DMS53 (cell line): ENCODE measurements around the gene RFX1.
"Not testable (repeated sequence)": the region's sequence is repeated elsewhere in the genome, so short reads cannot be mapped to it uniquely, and the experiment has no call there.

Source experiments
- DNase-seq: peaks from one replicate; lab custom pipeline; 2025; lab: John Stamatoyannopoulos, UW

RFX1 gene

GRCh38 chr19:13978351-13979243, 27.5 kb downstream of the RFX1 start:
- DNase-seq = no peak

- DNase-seq = no peak
Observed at GRCh38 chr19:13977803-13978202, 28.3 kb downstream of the RFX1 start.

- DNase-seq = no peak
Observed at GRCh38 chr19:13976446-13976845, 29.7 kb downstream of the RFX1 start.

GRCh38 chr19:13975870-13976269, 30.2 kb downstream of the RFX1 start:
- DNase-seq = no peak

GRCh38 chr19:13974073-13974472, 32.0 kb downstream of the RFX1 start:
- DNase-seq = peak; percentile 95

- not testable (repeated sequence) for DNase-seq
Observed at GRCh38 chr19:13973479-13973878, 32.6 kb downstream of the RFX1 start.

GRCh38 chr19:13972368-13973155, 33.6 kb downstream of the RFX1 start:
- no peak for DNase-seq

- DNase-seq = not testable (repeated sequence)
Observed at GRCh38 chr19:13971868-13972267, 34.3 kb downstream of the RFX1 start.

GRCh38 chr19:13969897-13970296, 36.2 kb downstream of the RFX1 start:
- DNase-seq = no peak

- DNase-seq = no peak
Observed at GRCh38 chr19:13968999-13969398, 37.1 kb downstream of the RFX1 start.

GRCh38 chr19:13968383-13968935, 37.7 kb downstream of the RFX1 start:
- DNase-seq = no peak

GRCh38 chr19:13967206-13967605, 38.9 kb downstream of the RFX1 start:
- not testable (repeated sequence) for DNase-seq

GRCh38 chr19:13966684-13967128, 39.4 kb downstream of the RFX1 start:
- DNase-seq = no peak

GRCh38 chr19:13965926-13966683, 40.0 kb downstream of the RFX1 start:
- peak; percentile 13 for DNase-seq

GRCh38 chr19:13965377-13965896, 40.7 kb downstream of the RFX1 start:
- DNase-seq = no peak

GRCh38 chr19:13964776-13965175, 41.3 kb downstream of the RFX1 start:
- DNase-seq = no peak

GRCh38 chr19:13963603-13964105, 42.5 kb downstream of the RFX1 start:
- no peak for DNase-seq

GRCh38 chr19:13962699-13963602, 43.2 kb downstream of the RFX1 start:
- DNase-seq = no peak

- DNase-seq = no peak
Observed at GRCh38 chr19:13961826-13962698, 44.1 kb downstream of the RFX1 start.
